ENCODE data around the gene CYP11A1.
"Not testable (repeated sequence)": the region's sequence is repeated elsewhere in the genome, so short reads cannot be mapped to it uniquely, and the experiment has no call there.

Gene CYP11A1

DNA sequence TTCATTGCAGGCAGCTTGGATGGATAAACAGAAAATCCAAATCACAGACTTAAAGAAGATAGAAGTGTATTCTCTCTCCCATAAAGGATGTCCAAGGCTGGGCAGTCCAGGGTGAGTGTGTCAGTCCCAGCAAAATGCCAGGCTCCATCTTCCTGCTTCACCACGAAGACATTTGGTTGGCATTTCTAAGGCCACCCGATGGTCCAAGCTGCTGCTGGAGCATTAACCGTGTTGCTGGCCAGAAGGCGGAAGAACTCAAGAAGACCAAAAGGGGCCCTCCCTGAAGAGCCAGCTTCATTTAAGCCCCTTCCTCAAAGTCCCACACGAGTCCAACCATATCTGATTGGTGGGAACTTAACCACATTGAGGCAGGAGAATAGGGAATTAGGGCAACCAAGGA is 3.0 kb upstream of the CYP11A1 start:
- no peak for DNase-seq

DNA sequence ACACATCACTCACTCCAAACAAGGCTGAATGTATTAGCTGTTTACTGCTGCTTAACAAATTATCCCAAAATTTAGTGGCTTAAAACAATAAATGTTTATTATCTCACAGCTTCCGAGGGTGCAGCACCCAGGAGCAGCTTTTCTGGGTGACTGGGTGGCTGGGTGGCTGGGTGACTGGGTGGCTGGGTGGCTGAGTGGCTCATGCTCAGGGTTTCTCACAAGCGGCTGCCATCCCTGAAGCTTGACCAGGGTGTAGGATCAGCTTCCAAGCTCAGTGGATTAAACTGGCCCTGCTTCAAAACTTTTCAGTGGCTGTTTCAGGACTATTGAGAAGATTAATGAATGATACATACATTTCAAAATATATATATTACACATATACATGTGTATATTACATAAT is 2.3 kb upstream of the CYP11A1 start:
- no peak for DNase-seq

DNA sequence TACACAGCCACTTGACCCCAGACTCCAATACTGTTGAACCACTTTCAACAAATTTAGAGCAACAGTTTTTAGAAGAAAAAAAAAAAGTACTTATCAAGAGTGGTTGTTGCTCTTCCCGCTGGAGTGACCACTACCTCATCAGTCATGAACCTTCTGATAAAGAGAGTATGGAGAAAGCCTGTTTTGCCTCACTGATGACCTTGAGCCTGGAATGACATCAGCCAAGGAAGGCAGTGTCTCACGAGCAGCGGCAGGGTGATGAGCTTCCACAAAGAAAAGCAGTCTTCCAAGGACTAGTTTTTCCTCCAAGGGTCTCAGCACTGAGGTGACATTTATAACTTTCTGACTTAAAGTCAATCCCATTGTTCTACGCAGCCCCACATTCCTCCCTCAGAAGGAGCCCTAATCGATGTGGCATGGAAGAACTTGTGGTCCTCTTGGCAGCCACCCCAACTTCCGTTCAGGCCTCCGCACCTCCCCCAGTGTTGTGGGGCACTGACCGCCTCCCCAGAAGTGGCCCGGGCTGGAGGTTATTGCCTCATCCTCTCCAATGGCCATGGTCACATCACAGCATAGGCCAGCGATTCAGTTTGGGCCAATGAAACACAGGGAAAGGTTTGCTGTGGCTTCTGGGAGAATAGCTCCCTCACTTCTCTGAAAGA is 1.8 kb upstream of the CYP11A1 start:
- no peak for DNase-seq

DNA sequence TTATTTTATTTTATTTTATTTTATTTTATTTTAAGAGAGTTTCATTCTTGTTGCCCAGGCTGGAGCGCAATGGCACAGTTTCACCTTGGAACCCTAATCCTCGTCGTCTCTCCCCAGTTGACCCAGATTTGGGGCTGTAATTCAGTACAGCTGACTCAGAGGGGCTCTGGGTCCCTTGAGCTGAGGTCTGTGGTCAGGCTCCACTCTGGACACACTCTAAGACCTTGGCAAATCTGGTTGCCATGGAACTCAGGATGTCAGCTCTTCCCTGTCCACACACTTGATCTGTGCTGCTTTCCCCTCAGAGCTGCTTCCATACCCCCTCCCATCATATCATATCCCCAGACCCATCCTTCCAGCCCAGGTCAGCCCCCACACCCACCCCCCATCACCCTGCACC is 675 bp upstream of the CYP11A1 start:
- no peak for DNase-seq

DNA sequence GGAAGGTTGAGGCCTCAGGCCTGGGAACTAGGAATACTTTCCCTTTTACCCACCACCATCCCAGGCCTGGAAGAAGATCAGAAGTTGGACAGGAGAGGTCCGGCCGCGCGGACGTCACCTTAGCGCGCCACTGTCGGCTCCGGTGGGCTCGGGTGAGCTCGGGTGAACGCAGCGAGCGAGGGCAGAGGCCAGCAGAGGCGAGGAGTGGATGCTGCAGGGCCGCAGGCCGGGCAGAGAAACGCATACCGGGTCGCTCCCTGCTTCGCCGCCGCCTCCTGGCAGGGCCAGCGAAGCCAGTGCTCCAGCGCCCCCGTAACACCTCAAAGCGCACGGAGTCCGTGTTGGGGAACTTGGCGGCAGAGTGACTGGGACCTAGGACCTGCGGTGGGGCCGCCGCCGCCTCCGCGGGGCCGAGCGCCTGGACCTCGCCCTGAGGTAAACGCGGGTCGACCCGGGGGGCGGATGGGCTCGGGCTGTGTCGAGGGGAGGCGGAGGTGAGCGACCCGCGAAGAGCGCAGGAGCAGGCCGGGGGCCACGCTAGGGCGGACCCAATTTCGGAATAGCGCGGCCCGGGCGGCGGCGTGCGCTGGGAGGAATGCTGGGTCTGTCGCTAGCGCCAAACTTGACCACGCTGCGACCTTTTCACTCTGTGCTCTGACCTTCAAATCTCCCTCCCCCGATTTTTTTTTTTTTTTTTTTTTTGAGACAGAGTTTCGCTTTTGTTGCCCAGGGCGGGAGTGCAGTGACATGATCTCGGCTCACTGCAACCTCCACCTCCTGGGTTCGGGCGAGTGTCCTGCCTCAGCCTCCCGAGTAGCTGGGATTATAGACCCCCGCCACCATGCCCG is 1.6 kb downstream of the CYP11A1 start:
- no peak for DNase-seq

DNA sequence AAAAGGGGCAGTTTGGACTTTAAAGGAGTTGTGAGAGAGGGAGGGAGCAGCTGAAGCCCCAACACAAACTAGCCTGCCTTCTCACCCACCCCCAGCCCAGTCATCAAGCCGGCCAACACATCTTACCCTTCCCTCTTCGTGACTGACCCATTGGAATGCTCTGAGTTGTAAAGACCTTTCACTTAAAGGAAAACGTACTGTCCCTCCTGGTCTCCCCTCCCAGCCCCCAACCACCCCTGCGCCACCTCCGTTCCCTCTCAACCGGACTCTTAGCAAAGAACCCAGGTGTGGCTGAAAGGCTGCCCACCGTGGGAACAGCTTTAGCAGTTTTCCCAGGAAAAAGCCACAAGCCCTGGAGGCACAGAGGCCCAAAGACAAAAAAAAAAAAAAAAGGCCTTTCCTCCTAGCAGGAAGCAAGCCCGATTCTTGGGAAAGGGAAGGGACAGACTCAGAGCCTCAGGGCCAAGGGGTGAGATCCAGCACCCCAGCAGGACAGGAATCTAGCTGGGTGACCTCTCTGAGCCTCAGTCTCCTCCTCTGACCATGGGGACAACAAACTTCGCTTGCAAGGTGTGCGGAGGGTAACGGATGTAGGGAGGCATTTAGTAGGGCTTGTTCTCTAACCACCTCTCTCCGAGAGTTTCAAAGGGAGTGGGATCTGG is 2.4 kb downstream of the CYP11A1 start:
- DNase-seq: no peak

DNA sequence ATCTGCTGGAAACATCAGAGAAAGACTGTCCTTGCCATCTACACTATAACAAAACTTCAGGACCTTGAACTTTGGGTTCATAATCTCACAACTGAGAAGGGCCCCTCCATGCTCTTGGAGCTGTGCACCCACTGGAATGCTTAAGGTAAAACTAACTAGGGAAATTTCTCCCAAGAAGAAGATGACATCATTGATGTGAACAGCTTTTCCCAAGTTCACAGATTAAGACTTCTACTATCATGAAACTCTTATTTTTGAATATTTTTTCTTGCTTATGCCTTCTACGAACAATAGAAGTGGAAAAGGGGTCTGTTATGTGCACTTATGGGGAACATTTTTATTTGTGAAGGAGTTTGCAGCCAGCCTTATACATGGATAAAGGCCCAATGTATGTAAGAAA is 5.0 kb downstream of the CYP11A1 start:
- no peak for DNase-seq

DNA sequence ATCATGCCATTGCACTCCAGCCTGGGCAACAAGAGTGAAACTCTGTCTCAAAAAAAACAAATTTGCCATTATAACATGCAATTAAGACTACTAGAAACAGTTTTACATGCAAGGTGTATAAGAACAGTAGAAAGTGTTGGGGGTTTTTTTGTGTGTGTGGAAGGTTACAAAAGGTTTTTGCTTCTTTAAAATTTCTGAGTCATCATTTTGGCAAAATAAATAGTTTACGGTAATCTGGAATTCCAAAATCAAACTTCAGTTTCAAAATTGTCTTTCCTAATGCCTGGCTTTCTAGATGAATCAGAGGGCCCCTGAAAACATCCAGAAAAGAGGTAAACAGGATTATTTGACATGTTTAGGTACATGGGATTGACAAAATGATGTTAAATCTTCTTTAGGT is 6.6 kb downstream of the CYP11A1 start:
- not testable (repeated sequence) for DNase-seq

DNA sequence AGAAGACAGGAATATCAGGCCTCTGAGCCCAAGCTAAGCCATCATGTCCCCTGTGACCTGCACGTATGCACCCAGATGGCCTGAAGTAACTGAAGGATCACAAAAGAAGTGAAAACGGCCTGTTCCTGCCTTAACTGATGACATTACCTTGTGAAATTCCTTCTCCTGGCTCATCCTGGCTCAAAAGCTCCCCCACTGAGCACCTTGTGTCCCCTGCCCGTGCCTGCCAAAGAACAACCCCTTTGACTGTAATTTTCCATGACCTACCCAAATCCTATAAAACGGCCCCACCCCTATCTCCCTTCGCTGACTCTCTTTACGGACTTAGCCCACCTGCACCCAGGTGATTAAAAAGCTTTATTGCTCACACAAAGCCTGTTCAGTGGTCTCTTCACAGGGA is 8.1 kb downstream of the CYP11A1 start:
- not testable (repeated sequence) for DNase-seq

DNA sequence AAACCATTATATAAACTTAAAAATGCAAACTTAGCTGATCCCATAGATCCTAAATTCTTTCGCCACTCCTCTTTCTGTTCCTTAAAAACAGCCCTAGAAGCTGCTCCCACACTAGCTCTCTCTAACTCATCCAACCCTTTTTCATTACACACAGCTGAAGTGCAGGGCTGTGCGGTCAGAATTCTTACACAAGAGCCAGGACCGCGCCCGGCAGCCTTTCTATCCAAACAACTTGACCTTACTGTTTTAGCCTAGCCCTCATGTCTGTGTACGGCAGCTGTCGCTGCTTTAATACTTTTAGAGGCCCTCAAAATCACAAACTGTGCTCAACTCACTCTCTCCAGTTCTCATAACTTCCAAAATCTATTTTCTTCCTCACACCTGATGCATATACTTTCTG is 9.9 kb downstream of the CYP11A1 start:
- DNase-seq: not testable (repeated sequence)

DNA sequence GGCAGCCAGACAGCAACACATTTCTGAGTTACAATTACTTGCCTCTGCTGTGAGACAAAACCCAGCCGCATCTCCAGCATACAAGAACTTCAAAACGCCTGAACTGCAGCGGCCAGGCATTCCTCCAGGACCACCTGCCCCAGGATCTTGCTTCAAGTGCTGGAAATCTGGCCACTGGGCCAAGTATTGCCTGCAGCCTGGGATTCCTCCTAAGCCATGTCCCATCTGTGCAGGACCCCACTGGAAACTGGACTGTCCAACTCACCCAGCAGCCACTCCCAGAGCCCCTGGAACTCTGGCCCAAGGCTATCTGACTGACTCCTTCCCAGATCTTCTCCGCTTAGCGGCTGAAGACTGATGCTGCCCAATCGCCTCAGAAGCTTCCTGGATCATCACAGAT is 11.4 kb downstream of the CYP11A1 start:
- DNase-seq: not testable (repeated sequence)

DNA sequence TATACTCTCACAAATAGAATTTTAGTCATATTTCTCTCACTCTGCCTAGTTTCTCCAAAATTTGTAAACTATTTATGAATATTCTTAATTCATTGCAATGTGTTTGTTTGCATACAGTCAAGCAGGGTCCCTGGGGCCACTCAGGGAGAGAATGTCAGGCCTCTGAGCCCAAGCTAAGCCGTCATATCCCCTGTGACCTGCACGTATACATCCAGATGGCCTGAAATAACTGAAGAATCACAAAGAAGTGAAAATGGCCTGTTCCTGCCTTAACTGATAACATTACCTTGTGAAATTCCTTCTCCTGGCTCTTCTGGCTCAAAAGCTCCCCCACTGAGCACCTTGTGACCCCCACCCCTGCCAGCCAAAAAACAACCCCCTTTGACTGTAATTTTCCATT is 13.5 kb downstream of the CYP11A1 start:
- not testable (repeated sequence) for DNase-seq

DNA sequence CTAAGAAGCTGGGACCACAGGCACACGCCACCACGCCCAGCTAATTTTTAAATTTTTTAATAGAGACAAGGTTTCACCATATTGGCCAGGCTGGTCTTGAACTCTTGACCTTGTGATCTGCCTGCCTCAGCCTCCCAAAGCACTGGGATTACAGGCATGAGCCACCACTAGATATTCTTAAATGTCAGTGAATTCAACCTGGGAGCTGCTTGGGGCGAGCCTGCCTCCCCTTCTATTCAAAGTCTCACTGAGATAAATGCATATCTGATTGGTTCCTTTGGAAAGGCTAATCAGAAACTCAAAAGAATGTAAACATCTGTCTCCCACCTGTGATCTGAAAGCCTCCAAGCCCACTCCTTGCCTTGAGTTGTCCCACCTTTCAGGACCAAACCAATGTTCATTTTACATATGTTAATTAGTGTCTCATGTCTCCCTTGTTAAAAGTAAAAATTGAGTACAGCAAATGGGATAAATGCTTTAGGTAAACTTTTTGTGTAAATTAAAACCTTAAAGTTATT is 15.0 kb downstream of the CYP11A1 start:
- no peak for DNase-seq

DNA sequence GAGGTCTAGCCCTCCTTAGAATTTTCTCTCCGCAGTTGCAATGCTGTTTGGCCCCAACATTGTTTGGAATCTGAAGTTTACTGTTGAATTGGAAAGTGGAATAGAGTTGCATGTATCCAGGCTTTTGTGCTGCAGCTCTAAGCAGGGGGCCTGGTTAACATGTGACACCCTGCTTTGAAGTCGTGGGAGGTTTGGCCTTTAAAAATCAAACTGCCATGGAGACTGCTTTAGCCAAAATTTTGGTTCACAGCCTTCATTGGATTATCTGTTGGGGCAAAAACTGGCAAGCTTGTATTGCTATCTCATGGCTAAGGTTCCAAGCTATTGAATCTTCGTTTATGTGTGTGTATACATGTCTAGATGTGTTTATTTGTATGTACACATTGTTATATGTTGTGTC is 15.8 kb downstream of the CYP11A1 start:
- DNase-seq: no peak

DNA sequence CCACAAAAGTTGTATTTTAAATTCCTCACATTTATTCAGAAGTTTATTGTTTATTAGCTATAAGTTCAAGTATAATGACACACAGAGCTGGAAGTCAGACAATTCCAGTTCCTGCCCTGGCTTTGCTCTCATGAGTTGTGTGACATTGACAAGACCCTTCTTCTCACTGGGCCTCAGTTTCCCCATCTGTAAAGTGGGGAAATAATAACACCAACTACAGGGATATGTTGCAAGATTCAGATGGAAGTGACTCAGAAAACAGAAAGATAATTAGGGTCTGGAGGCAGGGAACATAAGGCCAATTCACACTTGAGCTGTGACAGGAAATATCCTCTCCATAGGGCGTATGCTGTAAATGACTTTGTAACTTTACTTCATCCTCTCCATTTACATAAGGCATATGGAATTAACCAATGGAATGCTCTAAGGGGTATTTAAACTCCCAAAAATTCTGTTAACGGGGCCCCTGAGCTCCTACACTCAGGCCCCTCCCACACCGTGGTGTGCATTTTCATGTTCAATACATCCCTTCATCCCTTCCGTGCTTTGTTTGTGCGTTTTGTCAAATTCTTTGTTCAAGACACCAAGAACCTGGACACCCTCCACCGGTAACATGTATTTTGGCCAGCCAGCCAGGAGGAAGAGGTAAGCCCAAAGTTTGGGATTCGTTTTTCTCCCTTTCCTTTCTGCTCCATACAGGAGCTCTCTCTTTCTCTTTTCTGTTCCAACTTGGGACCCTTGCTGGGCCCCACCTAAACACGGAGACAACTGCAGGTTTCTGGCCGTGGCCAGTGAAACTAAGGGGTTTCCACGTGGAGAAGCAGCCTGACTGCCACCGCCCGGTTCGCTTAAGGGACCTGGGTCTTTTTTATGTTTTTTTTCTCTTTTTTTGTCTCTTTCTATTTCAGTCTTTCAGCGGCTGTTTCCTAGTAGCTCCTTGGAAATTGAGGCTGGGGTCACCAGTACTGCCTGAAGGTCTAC is 16.9 kb downstream of the CYP11A1 start:
- DNase-seq: no peak

DNA sequence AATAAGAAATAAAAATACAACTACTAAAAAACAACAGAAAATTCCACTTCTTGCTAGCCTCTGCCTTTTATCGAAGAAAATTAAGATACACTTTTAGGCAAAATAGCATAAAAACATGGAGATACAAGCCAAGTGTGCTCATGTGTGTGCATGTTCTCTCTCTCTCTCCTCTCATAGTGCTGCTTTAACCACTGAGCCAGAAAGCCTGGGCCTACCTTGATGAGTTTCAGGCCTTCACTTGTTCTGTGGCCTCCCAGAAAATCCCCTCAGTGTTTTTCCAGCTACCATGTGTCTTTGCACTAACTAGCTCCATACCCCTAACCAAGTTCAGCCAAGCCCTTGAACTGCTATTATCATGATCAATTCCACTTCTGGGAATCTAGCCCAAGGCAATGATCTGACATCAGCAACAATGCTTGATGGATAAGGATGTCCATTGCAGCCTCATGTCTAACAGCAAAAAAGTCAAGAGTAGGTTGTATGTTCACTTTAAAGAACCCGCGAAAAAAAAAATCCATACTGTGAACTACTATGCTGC is 18.1 kb downstream of the CYP11A1 start:
- DNase-seq: no peak

DNA sequence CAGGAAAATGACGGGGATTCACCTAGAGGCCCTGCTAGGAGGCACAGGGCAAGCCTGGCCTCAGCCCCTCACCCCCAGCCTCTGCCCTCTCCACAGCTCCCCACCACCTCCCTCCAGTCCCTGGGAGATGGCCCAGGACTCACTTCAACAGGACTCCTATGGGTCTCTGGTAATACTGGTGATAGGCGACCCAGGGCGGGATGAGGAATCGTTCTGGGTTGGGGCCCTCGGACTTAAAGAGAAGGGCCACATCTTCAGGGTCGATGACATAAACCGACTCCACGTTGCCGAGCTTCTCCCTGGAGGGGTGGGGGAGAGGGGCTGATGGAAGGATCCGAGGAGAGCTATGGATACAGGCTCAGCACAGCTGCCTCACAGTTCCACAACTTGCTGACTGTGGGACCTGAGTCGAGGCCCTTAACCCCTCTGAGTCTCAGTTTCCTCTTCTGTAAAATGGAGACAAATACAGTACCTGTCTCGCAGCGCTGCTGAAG is 19.6 kb downstream of the CYP11A1 start:
- DNase-seq: no peak

DNA sequence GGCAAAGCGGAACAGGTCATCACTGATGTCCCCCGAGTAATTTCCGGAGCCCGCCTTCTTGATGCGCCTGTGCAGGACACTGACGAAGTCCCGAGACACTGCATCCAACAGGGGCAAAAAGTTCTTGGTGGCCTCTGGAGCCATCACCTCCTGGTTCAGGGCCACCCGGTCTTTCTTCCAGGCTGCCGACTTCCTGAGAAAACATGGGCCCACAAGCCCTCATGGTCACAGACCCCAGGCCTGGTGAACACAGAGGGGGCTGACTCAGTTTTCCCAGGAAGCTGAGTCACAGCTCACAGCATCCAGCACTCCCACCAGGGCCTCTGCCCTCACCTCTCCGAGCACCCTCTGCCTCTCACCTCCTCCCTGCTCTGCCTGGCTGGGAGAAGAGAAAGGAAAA is 22.4 kb downstream of the CYP11A1 start:
- DNase-seq: no peak

DNA sequence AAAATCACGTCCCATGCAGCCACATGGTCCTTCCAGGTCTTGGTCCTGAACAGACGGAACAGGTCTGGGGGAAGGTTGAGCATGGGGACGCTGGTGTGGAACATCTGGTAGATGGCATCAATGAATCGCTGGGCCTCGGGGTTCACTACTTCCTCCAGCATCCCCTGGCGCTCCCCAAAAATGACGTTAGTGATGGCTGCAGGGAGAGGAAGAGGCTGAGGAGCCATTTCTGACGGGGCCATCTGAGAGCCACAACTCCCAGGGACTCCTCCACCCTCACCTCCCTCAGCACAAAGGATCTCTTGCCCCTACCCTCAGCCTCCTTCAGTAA is 23.7 kb downstream of the CYP11A1 start:
- no peak for DNase-seq

DNA sequence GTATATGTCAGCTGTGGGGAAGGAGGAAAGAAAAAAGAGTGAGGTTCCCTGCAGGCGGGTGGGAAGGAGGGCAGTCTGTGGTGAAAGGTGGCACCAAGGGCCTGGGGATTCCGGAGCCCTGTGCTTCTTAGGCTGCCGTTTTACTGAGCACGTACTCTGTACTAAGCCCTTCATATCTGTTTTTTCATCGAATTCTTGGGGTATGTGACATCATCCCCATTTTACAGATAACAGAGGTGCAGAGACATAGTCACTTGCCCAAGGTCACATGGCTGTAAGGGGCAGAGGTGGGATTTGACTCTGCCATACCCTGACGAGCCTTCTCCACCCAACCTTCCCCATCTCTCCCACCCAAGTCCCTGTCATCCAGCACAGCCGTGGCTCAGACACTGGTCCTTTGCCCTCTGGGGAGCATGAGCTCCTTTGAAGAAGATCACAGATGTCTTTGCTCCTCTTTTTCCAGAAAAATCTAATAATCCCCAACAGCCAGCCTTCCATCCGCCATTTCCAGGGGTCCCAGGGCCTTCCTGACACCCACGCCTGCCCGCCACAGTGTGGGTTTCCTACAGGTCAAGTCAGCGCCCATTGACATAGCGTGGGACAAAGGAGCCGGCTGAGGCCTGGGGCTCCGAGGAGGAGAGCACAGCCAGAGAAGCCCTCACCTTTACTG is 24.2 kb downstream of the CYP11A1 start:
- DNase-seq: no peak

DNA sequence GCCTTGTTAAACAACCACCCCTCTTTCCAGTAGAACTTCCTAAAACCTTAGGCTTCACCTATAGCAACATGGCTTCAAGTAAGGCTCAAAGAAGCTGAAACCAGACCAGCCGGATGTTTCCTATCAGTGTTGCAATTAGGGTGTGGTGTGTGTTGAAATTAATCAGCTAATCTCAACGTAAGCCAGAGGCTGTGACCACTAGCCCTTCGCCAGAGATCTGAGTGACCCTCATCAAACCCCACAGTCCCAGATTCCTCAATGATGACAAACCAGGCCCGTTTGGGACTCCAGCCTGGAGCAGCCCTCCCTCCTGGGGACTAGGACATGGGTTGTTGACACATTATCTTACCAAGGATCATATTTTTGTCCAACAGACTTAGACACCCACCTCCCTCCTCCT is 27.3 kb downstream of the CYP11A1 start:
- no peak for DNase-seq

DNA sequence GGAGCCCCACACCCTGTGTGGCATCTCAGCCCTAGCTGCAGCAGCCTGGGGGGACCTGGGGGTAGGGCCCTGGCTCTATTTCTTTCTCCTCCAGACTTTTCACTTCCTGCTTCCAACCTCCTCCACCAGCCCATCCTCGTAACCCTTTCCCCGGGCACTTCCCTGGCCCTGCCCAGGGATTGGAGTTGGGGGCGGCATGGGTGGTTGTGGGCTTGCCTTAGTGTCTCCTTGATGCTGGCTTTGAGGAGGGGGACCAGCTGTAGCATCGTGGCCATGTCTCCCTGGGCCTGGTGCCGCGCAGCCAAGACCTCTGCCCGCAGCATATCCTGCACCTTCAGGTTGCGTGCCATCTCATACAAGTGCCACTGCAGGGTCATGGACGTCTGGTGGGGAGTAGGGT is 28.1 kb downstream of the CYP11A1 start:
- DNase-seq: no peak

Measured in DMS79 (cell line).